Vagina (tissue), 2 donors: ENCODE data around the gene TES.
A peak's percentile ranks its signal among the peaks of the same experiment; 100 is the strongest.

Experiments used
- CTCF ChIP-seq, 3 experiments: fragments of 450-650 bp in 2 of 3; fragments of 200-600 bp in 1 of 3; sonication (generic) in 1 of 3; IDR thresholded peaks; one replicate each; pipeline ENCODE4 v1.5.1; 2017 to 2019; ENCODE audit warnings: antibody characterized with exemption in 3 of 3, mild to moderate bottlenecking in 2 of 3, moderate library complexity in 2 of 3
- POLR2AphosphoS5 ChIP-seq, 2 donors: sonication (generic); formaldehyde crosslinking; IDR thresholded peaks; one replicate each; pipeline ENCODE4 v1.9.0; 2017; ENCODE audit warnings: antibody characterized with exemption in 2 of 2, mild to moderate bottlenecking in 2 of 2, low read depth in 1 of 2; ENCODE audit not compliant: insufficient read depth in 1 of 2

GRCh38 chr7:116180302-116180701 lies 30.0 kb upstream of the TES start:
- TF ChIP-seq CTCF (IDR thresholded peaks at IDR 0.05) = peak; percentile 49 to 84 (median 75)
- TF ChIP-seq POLR2AphosphoS5 (IDR thresholded peaks at IDR 0.05; ENCODE audit: insufficient read depth in 1 of 2, low read depth in 1 of 2) = peak in 1 of 2 donors; percentile 41
